Measurements from ENCODE around the gene ABLIM3.

The ABLIM3 gene

GRCh38 chr5:149282027-149282965, 141.0 kb downstream of the ABLIM3 start:
- no peak for DNase-seq (ENCODE audit: low read depth)

GRCh38 chr5:149282966-149283332, 141.7 kb downstream of the ABLIM3 start:
- DNase-seq (ENCODE audit: low read depth): no peak

DNA sequence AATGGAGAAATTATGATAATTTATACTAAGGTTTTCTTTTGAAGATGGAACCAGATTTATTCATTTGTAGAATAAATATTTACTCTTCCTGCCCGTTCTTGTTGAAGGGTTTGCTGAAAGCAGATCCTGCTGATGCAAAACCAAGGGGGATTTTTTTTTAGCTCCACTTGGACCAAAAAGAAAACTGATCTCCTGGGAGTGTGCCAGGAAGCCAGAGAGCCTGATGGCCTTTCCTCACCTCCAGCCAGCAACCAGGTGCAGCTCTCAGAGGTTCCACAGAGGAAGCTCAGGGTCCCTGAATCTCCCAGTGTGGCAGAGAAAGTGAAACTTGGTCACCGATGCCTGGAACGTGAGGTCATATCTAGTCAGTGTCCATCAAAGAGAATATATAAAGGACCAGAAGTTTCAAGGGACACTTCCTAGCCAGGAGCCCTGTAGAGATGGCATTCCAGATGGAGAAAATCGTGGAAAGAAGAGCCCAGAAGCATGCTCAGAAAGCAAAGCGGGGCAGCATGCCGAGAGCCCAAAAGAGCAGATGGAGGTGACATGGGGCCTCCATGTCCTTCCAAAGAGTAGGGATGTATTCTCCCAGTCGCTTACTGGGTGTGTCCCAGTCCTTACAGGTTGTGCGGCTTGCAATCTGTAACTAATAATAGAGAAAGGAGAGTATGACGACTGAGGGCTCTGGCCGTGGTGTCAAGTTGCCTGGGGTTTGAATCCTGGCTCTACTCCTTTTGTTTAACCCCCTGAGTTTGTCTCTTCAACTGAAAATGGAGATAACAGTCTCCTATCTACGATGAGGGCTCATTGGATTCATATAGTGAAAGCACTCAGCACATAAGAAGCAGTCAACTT, 142.6 kb downstream of the ABLIM3 start:
- no peak for DNase-seq (ENCODE audit: low read depth)

DNA sequence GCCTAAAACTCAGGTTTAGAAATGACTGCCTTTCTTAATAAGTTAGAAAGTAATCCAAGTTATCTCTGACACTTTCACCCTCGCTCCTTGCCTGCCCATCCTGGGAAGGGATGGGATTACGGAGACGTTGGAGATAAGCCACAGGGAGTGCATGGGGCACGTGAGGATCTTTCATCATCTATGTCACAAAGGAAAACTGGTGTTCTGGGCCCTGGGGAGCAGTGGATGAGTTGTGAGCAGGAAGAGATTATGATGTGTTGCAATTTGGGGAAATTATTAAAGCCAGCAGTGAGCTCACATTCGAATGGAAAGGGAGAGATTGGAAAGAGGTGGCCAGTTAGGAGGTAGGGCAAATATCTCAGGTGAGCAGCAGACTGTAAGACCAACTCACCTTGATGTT, 143.2 kb downstream of the ABLIM3 start:
- DNase-seq (ENCODE audit: low read depth): no peak

GRCh38 chr5:149285153-149285552, 143.9 kb downstream of the ABLIM3 start:
- DNase-seq (ENCODE audit: low read depth): no peak

- no peak for DNase-seq (ENCODE audit: low read depth)
These were observed 147.1 kb downstream of the ABLIM3 start for GRCh38 chr5:149288436-149288835.

- DNase-seq (ENCODE audit: low read depth): peak; percentile 78
These were observed 148.0 kb downstream of the ABLIM3 start for GRCh38 chr5:149289301-149289700.

GRCh38 chr5:149294872-149295829, 153.9 kb downstream of the ABLIM3 start:
- DNase-seq (ENCODE audit: low read depth): no peak

DNA sequence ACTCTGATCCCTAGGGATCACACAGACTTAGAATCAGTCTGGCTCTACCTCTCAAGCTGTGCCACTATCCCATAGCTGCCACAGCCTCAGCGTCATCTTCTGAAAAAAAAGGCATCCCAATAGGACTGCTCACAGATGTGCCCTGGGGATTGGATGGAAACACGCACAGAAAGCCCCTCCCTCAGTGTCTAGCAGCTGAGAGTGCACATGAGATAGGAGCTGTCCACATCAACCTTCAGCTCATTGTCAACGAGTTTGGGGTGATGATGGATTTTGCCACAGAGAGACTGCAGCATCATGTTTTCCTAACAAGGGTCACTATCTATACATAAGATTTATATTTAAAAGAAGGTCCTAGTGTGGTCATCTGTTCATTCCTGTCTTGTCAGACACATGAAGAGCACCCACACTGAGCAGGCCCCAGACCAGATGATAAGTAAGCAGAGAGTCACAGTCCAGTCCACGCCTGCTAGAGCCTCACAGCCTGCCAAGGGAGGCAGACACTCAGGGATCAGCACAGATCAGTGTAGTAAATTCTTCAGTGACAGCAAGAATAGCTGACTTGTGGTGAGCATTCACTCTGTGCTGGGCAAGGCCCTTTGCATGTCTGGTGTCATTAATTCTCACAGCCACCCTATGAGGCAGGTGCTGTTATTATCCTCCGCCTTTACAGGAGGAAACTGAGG, 156.2 kb downstream of the ABLIM3 start:
- DNase-seq (ENCODE audit: low read depth): no peak

- DNase-seq (ENCODE audit: low read depth): no peak
These were observed 156.9 kb downstream of the ABLIM3 start for GRCh38 chr5:149298163-149298562.

- peak; percentile 66 for DNase-seq (ENCODE audit: low read depth)
These were observed 157.6 kb downstream of the ABLIM3 start for GRCh38 chr5:149298842-149299404.

DNA sequence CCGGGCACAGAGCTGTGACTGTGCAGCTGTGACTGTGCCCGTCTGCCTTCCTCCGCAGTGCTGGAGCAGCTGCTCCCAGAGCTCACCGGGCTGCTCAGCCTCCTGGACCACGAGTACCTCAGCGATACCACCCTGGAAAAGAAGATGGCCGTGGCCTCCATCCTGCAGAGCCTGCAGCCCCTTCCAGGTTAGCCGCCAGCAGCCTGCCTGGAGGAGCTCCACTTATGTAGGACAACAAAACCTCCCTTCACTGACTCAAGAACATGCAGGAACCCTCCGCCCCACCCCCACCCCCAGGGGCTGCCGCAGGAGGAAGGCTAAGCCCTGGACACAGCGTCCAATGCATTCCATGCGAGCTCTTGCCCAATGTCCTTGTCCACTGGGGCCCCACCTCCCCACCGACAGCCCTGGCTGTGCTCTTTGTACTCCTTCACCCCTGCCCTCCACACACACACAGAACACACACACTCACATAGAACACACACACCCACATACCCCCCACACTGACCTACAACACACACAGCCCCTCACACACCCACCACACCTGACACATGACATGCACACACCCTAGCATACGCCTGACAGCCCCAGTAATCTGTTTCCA, 158.3 kb downstream of the ABLIM3 start:
- DNase-seq (ENCODE audit: low read depth): no peak

- no peak for DNase-seq (ENCODE audit: low read depth)
These were observed 159.1 kb downstream of the ABLIM3 start for GRCh38 chr5:149300441-149300840.

GRCh38 chr5:149301049-149301743, 159.9 kb downstream of the ABLIM3 start:
- no peak for DNase-seq (ENCODE audit: low read depth)

DNA sequence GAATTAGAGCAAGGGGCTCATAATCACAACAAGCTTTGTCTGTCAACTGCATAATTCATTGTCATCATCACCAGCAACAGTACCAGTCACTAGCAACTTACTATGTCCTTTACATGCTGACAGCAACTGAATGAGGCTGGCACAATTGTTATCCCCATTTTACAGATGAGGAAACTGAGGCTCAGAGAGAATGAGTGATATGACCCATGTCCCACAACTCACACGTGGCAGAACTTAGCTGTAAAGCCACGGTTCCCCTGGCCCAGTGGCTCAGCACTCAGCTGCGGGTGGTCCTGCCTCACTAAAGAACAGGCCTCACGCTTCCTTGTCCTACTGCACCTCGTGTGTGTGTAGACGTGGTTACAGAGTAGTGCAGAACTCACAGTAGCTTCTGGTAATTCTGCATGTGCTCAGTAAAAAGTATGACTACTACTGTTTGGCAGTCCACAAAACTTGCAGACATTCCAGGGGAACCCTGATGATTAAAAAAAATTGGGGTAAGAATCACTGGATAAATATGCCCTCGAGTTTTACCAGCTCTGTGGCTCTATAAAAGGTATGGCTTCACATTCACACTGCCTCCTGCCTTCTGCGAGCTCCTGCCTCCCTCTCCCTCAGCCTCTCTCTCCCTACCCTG, 160.6 kb downstream of the ABLIM3 start:
- DNase-seq (ENCODE audit: low read depth): no peak

- no peak for DNase-seq (ENCODE audit: low read depth)
These were observed 161.3 kb downstream of the ABLIM3 start for GRCh38 chr5:149302641-149303040.

DNA sequence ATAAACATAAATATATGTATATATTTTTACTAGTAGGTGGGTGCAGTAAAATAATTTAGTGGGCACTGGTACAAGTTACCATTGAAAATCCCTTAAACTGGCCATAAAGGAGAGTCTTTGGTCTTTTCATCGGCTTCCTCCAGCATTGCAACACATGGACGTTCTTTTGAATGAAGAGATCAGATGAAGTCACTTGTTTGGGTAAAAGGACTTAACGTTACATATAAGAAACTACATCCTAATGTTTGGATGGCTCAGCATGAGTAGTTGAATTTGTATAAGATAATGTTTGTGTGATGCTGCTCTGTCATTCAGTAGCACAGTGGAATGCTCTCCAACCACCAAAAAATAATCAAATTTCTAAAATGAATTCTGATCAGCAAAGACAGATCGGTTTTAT, 161.9 kb downstream of the ABLIM3 start:
- DNase-seq (ENCODE audit: low read depth): no peak

GRCh38 chr5:149304195-149305078, 163.1 kb downstream of the ABLIM3 start:
- no peak for DNase-seq (ENCODE audit: low read depth)
